Measurements from ENCODE around the gene SGSM2. TPM values are rescaled to one million over a fixed set of nuclear protein-coding genes. Genes with fewer than 3 reads are reported as not detected.
A peak's percentile ranks its signal among the peaks of the same experiment; 100 is the strongest.

Gene SGSM2
- total and polyA plus RNA-seq, 8 donors, result 31.2 to 224 (median 56.0) TPM

GRCh38 chr17:2335726-2336214 lies 1.5 kb upstream of the SGSM2 start:
- DNase-seq, result no peak
- peaks cover 10 to 40% (median 36%) of the 10 kb centered on the region in 4 donors for H3K4me1 ChIP-seq
- no peaks in the 10 kb centered on the region for H3K9me3 ChIP-seq
- intact Hi-C loops (cut with DNase I; ENCODE audit: low total_unique reads), result no loop called here
- WGBS, 5 donors, result 2 to 4% (median 2%) methylated on average over 17 of the region's 17 CpGs
- no peaks in the 10 kb centered on the region for H3K27me3 ChIP-seq
- H3K27ac ChIP-seq, result peak overlapping the region in 4 of 5 donors; percentile 90 to 96 (median 94)
- peaks cover 35 to 48% (median 45%) of the 10 kb centered on the region in 4 donors for H3K36me3 ChIP-seq
- H3K4me3 ChIP-seq, result peak overlapping the region; percentile 82 to 99 (median 95)
- no peak for TF ChIP-seq POLR2AphosphoS5 (IDR thresholded peaks at IDR 0.05)
- no peak for TF ChIP-seq EP300 (IDR thresholded peaks at IDR 0.05)
- TF ChIP-seq CTCF (IDR thresholded peaks at IDR 0.05), result no peak
- no peak for TF ChIP-seq POLR2A (IDR thresholded peaks at IDR 0.05)

DNA sequence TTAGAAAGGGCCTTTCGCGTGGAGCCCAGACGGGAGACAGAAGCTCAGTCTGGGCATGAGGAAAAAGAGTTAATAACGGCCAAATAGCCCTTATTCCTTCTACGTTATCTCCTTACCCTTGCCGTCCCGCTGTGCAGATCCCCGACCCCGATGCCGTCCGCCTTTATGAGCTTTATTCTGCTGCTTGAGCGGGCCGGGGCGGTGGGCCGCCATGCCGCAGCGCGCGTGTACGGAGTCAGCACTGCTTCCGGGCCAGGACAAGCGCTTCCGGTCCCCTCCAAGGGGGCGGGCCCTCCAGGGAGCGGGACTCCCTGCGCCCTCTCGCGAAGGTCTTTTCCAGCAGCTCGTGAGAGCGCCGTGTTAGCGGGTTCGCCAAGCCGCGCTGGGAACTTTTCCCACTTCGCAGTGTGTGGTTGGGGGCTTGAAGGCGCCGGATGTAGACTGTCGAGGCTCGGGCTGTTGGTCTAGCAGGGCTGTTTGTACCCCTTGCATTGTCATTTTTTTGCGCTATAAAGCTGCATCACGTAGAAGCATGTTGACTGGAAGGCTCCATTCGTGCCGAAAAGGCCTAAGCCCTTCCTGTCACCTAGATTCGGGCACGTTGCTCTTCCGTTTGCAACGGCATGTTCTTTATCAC lies 968 bp upstream of the SGSM2 start, which contains the start of gene TSR1:
TSR1 (minus strand) TSS at position 243 of the 637 bp plus-strand sequence; CDS start at position 213, 30 bp downstream.
- peak within 1 kb of the TSS; percentile 90 to 96 (median 95) for H3K27ac ChIP-seq
- H3K4me3 ChIP-seq, result peak within 1 kb of the TSS; percentile 82 to 99 (median 95)
- H3K4me1 ChIP-seq, result peaks cover 10 to 40% (median 36%) of the 10 kb centered on the region in 4 donors
- peaks cover 29 to 48% (median 42%) of the 10 kb centered on the region in 4 donors for H3K36me3 ChIP-seq
- H3K9me3 ChIP-seq, result no peaks in the 10 kb centered on the region
- no peaks in the 10 kb centered on the region for H3K27me3 ChIP-seq
- WGBS, 5 donors, result 0 to 1% (median 0%) methylated on average over 25 to 48 of the region's 48 CpGs
- peak; percentile 92 to 98 for DNase-seq
- intact Hi-C loops (cut with DNase I; ENCODE audit: low total_unique reads), result no loop called here
- TF ChIP-seq POLR2A (IDR thresholded peaks at IDR 0.05), result peak in 2 of 4 donors; percentile 56 to 67
- TF ChIP-seq POLR2AphosphoS5 (IDR thresholded peaks at IDR 0.05), result peak; percentile 76 to 94 (median 88)
- no peak for TF ChIP-seq EP300 (IDR thresholded peaks at IDR 0.05)
- peak in 2 of 7 experiments; percentile 8 to 9 for TF ChIP-seq CTCF (IDR thresholded peaks at IDR 0.05)

- TF ChIP-seq EP300 (IDR thresholded peaks at IDR 0.05) (no peak), POLR2AphosphoS5 (IDR thresholded peaks at IDR 0.05) (peak; percentile 14 to 75 (median 74)), CTCF (IDR thresholded peaks at IDR 0.05) (peak in 1 of 7 experiments; percentile 6)
- WGBS, 5 donors, result 1 to 2% (median 1%) methylated on average over 20 to 91 of the region's 92 CpGs
- Histone ChIP-seq H3K9me3 (no peaks in the 10 kb centered on the region), H3K4me1 (peaks cover 10 to 40% (median 36%) of the 10 kb centered on the region in 4 donors), H3K4me3 (peak overlapping the region; percentile 82 to 99 (median 95)), H3K27ac (peak overlapping the region; percentile 90 to 96 (median 95)), H3K27me3 (no peaks in the 10 kb centered on the region), H3K36me3 (peaks cover 24 to 47% (median 39%) of the 10 kb centered on the region in 4 donors)
- peak; percentile 79 to 91 for DNase-seq
- intact Hi-C loops (cut with DNase I; ENCODE audit: low total_unique reads), result no loop called here
Measured at GRCh38 chr17:2337544-2338314, 428 bp downstream of the SGSM2 start.

GRCh38 chr17:2338315-2338657 lies 985 bp downstream of the SGSM2 start:
- peak in 1 of 2 donors; percentile 56 for DNase-seq
- H3K4me1 ChIP-seq, result peaks cover 10 to 40% (median 36%) of the 10 kb centered on the region in 4 donors
- intact Hi-C loops (cut with DNase I; ENCODE audit: low total_unique reads), result no loop called here
- peaks cover 19 to 47% (median 37%) of the 10 kb centered on the region in 4 donors for H3K36me3 ChIP-seq
- H3K27ac ChIP-seq, result peak overlapping the region; percentile 90 to 96 (median 95)
- H3K9me3 ChIP-seq, result no peaks in the 10 kb centered on the region
- 7 to 16% (median 11%) methylated on average over 5 of the region's 5 CpGs for WGBS, 5 donors
- TF ChIP-seq POLR2A (IDR thresholded peaks at IDR 0.05), result no peak
- no peak for TF ChIP-seq POLR2AphosphoS5 (IDR thresholded peaks at IDR 0.05)
- TF ChIP-seq EP300 (IDR thresholded peaks at IDR 0.05), result no peak
- TF ChIP-seq CTCF (IDR thresholded peaks at IDR 0.05), result no peak
- H3K27me3 ChIP-seq, result no peaks in the 10 kb centered on the region
- H3K4me3 ChIP-seq, result peak overlapping the region; percentile 82 to 99 (median 95)

Data from stomach (tissue), 9 donors.